Measurements from ENCODE around the gene CHPT1.

CHPT1 gene

GRCh38 chr12:101775816-101776215, 78.4 kb downstream of the CHPT1 start:
- no peak for TF ChIP-seq ZNF274 (IDR thresholded peaks at IDR 0.05; ENCODE audit: low read depth, low read length)
- no peak overlapping the region for H3K4me3 ChIP-seq (ENCODE audit: low read length)

GRCh38 chr12:101777485-101777884, 80.0 kb downstream of the CHPT1 start:
- H3K4me3 ChIP-seq (ENCODE audit: low read length): no peak overlapping the region
- no peak for TF ChIP-seq ZNF274 (IDR thresholded peaks at IDR 0.05; ENCODE audit: low read depth, low read length)

GRCh38 chr12:101777978-101778377, 80.5 kb downstream of the CHPT1 start:
- TF ChIP-seq ZNF274 (IDR thresholded peaks at IDR 0.05; ENCODE audit: low read depth, low read length): no peak

More at GRCh38 chr12:101777978-101778377, 80.5 kb downstream of the CHPT1 start:
- H3K4me3 ChIP-seq (ENCODE audit: low read length): no peak overlapping the region
